Breast epithelium (tissue), 3 donors: ENCODE measurements around the gene PLPPR1.

ENCODE experiments used
- CTCF ChIP-seq, 3 donors: fragments of 450-650 bp; IDR thresholded peaks; one replicate each; pipeline ENCODE4 v1.5.1; 2016 to 2017; ENCODE audit warnings: antibody characterized with exemption in 3 of 3, mild to moderate bottlenecking in 3 of 3, moderate library complexity in 3 of 3
- POLR2A ChIP-seq: fragments of 450-650 bp; IDR thresholded peaks from one replicate; pipeline ENCODE4 v1.6.1; 2016; ENCODE audit warnings: antibody characterized with exemption, mild to moderate bottlenecking, moderate library complexity

GRCh38 chr9:101200852-101201251 lies 172.3 kb downstream of the PLPPR1 start:
- TF ChIP-seq CTCF (IDR thresholded peaks at IDR 0.05) (no peak), POLR2A (no peak)
